ENCODE measurements around the gene MRPL52. TPM values are rescaled to one million over a fixed set of nuclear protein-coding genes. Genes with fewer than 3 reads are reported as not detected.

MRPL52 gene
- total and polyA plus RNA-seq, 2 of the 13 experiments (the other 11 are each of a cell fraction or from before 2014, with no cell fraction given): 118 to 329 TPM

- TF ChIP-seq ZNF75D (CRISPR knock-in tag; IDR thresholded peaks at IDR 0.05; ENCODE audit: borderline replicate concordance) (no peak), IRX3 (CRISPR knock-in tag; IDR thresholded peaks at IDR 0.05; ENCODE audit: borderline replicate concordance, low read depth) (peak; percentile 91; the same call in 1 of the 2 replicates), ZNF12 (CRISPR knock-in tag; IDR thresholded peaks at IDR 0.05) (peak; percentile 39; the same call in 1 of the 2 replicates), CREBL2 (CRISPR knock-in tag; IDR thresholded peaks at IDR 0.05; ENCODE audit: borderline replicate concordance) (peak; percentile 95), ZMYM4 (CRISPR knock-in tag; IDR thresholded peaks at IDR 0.05) (peak; percentile 85), REPIN1 (CRISPR knock-in tag; IDR thresholded peaks at IDR 0.05; ENCODE audit: borderline replicate concordance, low read depth) (peak; percentile 91), ARNTL (CRISPR knock-in tag; IDR thresholded peaks at IDR 0.05) (peak; percentile 92), RBM22 (optimal IDR thresholded peaks at IDR 0.05; ENCODE audit: low read length) (no peak), MYNN (CRISPR knock-in tag; IDR thresholded peaks at IDR 0.05; ENCODE audit: low read depth) (no peak; the same call in 1 of the 2 replicates), ZFP91 (CRISPR knock-in tag; IDR thresholded peaks at IDR 0.05; ENCODE audit: borderline replicate concordance) (peak; percentile 95; the same call in 1 of the 2 replicates), ZNF574 (CRISPR knock-in tag; IDR thresholded peaks at IDR 0.05) (peak; percentile 87), RCOR2 (CRISPR knock-in tag; IDR thresholded peaks at IDR 0.05) (peak; percentile 18; the same call in 1 of the 2 replicates), BCLAF1 (IDR thresholded peaks at IDR 0.05) (no peak), ZNF746 (CRISPR knock-in tag; IDR thresholded peaks at IDR 0.05) (peak; percentile 89; the same call in 1 of the 2 replicates), ZFY (CRISPR knock-in tag; IDR thresholded peaks at IDR 0.05) (peak; percentile 89), MAZ (IDR thresholded peaks at IDR 0.05; ENCODE audit: borderline replicate concordance, low read depth, low read length) (peak; percentile 88), MAZ (CRISPR knock-in tag; IDR thresholded peaks at IDR 0.05; ENCODE audit: low read depth) (peak; percentile 93), RARA (CRISPR knock-in tag; IDR thresholded peaks at IDR 0.05) (peak; percentile 89), ZNF567 (CRISPR knock-in tag; IDR thresholded peaks at IDR 0.05; ENCODE audit: borderline replicate concordance) (no peak; the same call in 1 of the 2 replicates), HNRNPL (IDR thresholded peaks at IDR 0.05; ENCODE audit: low read depth, low read length) (peak; percentile 78; the same call in 1 of the 2 replicates), NFKB2 (CRISPR knock-in tag; IDR thresholded peaks at IDR 0.05; ENCODE audit: borderline replicate concordance) (peak; percentile 97)
Observed at GRCh38 chr14:22871224-22872032, 41.7 kb downstream of the MRPL52 start, which contains the start of gene LRP10 (continued).

Data from HepG2 (cell line).